GM15510 (cell line): ENCODE measurements around the gene THUMPD3.

Source experiments
- POLR2A ChIP-seq: IDR thresholded peaks from 3 replicates; pipeline ENCODE4 v1.6.1; 2011; ENCODE audit warnings: borderline replicate concordance; ENCODE audit not compliant: insufficient read length; ENCODE audit errors: extremely low read depth

Gene THUMPD3

DNA sequence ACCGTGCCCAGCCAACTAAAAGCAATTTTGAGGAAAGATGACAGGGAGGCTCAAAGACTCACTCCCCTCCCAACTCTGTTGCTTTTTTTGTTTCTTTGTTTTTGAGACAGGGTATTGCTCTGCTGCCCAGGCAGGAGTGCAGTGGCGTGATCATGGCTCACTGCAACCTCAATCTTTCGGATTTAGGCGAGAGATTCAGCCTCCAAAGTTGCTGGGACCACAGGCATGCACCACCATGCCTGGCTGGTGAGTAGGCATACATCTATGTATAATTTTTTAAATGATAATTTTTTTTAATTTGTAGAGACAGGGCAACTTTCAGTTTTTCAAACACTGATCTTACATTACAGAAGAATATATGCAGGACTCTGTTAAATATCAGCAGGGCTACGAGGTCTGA, 15.8 kb upstream of the THUMPD3 start:
- TF ChIP-seq POLR2A: no peak

- no peak for TF ChIP-seq POLR2A
These were observed 15.0 kb upstream of the THUMPD3 start for GRCh38 chr3:9347887-9348286.

GRCh38 chr3:9349321-9350117, 13.3 kb upstream of the THUMPD3 start:
- TF ChIP-seq POLR2A: no peak

GRCh38 chr3:9351709-9352126, 11.1 kb upstream of the THUMPD3 start:
- TF ChIP-seq POLR2A: no peak

GRCh38 chr3:9352917-9353752, 9.7 kb upstream of the THUMPD3 start:
- no peak for TF ChIP-seq POLR2A

GRCh38 chr3:9361691-9362388, 1.0 kb upstream of the THUMPD3 start:
- no peak for TF ChIP-seq POLR2A

- no peak for TF ChIP-seq POLR2A
These were observed 6.7 kb downstream of the THUMPD3 start for GRCh38 chr3:9369508-9369907.

DNA sequence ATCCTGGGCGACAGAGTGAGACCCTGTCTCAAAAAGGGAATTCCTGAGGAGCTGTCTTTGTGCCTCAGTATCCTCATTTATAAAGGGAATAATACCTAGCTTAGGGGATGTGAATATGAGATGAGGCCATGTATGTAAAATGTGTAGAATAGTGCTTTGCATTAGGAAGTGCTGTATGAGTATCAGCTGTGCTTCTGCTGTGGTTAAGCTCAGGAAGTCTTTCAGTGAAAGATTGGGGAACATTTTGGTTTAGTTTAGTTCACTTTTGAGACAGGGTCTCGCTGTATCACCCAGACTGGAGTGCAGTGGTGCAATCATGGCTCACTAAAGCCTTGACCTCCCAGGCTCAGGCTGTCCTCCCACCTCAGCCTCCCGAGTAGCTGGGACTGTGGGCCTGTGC, 10.6 kb downstream of the THUMPD3 start:
- no peak for TF ChIP-seq POLR2A

DNA sequence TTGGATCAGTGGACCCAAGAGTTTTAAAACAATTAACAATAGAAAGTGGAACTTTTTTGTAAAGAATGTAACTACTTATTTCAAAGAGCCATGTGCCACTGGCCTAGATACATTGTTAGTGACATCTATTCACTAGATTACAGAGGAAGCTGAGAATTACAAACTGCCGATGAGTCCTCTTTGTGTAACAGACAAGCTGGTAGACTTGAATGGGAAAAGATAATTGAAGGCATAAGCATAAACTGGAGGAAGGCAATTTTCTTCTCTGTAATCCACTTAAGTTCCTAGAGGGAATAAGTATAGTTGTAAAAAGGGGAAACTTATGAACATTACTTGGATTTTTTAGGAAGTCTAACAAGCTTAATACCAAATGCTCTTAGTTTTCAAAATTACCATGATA, 15.1 kb downstream of the THUMPD3 start:
- TF ChIP-seq POLR2A: no peak

- no peak for TF ChIP-seq POLR2A
These were observed 16.5 kb downstream of the THUMPD3 start for GRCh38 chr3:9379327-9379726.

- no peak for TF ChIP-seq POLR2A
These were observed 17.2 kb downstream of the THUMPD3 start for GRCh38 chr3:9380014-9380413.

DNA sequence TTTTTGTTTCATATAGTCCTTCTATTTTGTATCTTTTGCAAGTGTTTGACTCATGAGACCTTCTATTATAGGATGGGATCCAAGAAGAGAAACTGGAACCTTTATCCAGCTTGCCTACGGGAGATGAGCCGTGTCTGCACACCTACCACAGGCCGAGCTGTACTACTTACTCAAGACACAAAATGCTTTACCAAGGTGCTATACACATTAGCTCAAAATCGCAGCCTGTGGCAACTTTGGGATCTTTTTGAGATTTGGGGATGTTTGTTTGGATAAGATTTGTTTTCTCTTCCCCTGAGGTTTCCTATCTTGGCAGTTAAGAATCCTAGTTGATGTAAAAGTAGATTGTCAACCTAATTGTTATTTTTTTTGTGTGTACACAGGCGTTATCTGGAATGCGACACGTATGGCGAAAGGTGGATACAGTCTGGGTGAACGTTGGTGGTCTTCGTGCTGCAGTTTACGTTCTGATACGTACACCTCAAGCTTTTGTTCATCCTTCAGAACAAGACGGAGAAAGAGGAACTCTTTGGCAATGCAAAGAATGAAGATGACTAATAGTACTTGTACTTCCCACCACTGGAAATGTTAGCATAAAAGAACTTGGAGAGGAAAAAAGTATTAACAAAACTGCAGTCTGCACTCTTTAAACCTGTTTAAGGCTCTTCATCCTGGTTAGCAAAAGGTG, 21.4 kb downstream of the THUMPD3 start:
- no peak for TF ChIP-seq POLR2A

DNA sequence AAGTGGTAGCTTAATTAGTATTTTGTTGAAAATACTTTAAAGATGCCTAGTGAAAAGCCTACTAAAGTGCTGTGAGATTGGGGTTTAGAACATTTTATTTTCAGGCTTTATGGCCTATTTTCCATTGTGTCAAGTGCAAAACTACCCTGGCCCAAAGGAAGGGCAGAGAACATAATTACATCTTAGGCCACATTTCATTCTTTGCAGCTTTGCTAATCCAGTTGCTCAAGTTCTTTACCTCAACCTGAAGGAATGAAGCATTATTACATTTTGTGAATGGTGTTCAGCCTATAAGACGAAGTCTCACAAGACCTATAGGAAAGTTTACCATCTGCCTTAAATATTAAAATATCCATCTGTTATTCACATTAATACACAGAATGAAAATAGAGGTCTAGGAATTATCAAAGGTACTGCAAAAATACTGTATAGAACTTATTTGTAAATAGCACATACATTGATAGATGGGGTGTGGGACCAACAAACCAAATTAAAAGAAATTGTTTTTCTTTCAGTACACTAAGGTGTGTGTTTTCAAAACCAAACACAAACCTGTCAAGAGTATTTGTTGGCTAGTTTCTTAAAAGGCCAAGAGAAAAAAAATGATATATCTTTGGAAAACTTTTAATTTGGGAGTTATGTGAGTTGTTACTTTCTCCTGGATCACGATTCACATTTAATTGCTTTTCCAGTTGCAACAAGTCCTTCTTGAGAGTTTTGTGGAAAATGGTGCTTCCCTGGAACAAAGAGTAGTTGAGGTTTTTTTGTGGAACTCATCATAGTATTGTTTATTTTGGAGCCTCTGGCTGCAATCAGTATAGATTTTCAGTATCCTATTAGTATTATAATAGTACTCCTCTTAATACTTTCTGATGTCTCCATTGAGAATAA, 22.6 kb downstream of the THUMPD3 start:
- no peak for TF ChIP-seq POLR2A

DNA sequence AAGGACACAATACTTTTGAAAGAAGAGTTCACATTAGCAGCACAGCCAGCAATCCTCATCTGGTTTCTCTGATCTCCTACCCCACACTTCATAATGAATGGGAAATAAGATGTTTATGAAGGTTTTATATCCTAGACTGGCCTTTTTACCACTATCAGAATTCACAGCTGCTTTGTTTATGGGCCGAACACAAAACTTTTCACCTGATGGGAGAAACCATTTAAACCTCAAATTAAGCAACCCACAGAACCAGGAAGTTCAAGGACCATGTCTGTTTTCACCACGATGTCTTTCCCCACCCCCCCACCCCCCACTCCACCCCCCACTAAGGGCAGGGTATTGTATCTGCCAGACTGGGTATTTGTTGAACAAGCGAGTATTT, 23.2 kb downstream of the THUMPD3 start:
- no peak for TF ChIP-seq POLR2A

- no peak for TF ChIP-seq POLR2A
These were observed 23.9 kb downstream of the THUMPD3 start for GRCh38 chr3:9386501-9387321.
